Neural progenitor cell (in vitro differentiated cells): ENCODE results near the gene TPBGL.

Experiments used
- EZH2 ChIP-seq: fragments of 200-600 bp; sonication (generic); IDR thresholded peaks from 2 replicates; pipeline ENCODE4 v1.6.1; 2017; ENCODE audit warnings: antibody characterized with exemption, mild to moderate bottlenecking, moderate library complexity
- TF ChIP-seq, protein P1 (sequence below): fragments of 200-600 bp; sonication (generic); IDR thresholded peaks from 2 replicates; pipeline ENCODE4 v1.5.1; 2017; ENCODE audit warnings: antibody characterized with exemption, mild to moderate bottlenecking

DNA sequence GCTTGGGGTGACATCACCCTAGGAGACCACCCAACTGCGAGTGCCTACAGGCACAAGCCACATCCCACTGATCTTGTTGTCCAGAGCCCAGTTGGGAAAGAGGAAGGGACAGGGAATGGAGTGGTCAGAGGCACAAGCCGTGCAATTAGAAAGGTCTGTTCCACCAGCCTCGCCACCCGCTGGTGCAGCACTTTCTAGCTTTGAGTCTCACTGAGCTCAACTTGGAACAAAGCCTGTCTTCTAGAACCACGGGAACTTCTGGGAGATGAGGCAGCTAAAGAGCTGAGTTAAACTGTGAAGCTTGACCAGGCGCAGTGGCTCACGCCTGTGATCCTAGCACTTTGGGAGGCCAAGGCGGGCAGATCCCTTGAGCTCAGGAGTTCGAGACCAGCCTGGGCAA lies 29.3 kb downstream of the TPBGL start:
- TF ChIP-seq, protein P1, sequence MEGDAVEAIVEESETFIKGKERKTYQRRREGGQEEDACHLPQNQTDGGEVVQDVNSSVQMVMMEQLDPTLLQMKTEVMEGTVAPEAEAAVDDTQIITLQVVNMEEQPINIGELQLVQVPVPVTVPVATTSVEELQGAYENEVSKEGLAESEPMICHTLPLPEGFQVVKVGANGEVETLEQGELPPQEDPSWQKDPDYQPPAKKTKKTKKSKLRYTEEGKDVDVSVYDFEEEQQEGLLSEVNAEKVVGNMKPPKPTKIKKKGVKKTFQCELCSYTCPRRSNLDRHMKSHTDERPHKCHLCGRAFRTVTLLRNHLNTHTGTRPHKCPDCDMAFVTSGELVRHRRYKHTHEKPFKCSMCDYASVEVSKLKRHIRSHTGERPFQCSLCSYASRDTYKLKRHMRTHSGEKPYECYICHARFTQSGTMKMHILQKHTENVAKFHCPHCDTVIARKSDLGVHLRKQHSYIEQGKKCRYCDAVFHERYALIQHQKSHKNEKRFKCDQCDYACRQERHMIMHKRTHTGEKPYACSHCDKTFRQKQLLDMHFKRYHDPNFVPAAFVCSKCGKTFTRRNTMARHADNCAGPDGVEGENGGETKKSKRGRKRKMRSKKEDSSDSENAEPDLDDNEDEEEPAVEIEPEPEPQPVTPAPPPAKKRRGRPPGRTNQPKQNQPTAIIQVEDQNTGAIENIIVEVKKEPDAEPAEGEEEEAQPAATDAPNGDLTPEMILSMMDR: no peak
- TF ChIP-seq EZH2: no peak
